ENCODE data around the gene KRTAP5-8.
"Not testable (repeated sequence)": the region's sequence is repeated elsewhere in the genome, so short reads cannot be mapped to it uniquely, and the experiment has no call there.

GRCh38 chr11:71526796-71527575 lies 10.8 kb upstream of the KRTAP5-8 start, which contains the start of gene KRTAP5-7:
- not testable (repeated sequence) for TF ChIP-seq CTCF (IDR thresholded peaks at IDR 0.05); ESRRA (CRISPR knock-in tag; IDR thresholded peaks at IDR 0.05; ENCODE audit: borderline replicate concordance); USF2 (CRISPR knock-in tag; IDR thresholded peaks at IDR 0.05); ZNF232 (CRISPR knock-in tag; IDR thresholded peaks at IDR 0.05); JUN (CRISPR knock-in tag; IDR thresholded peaks at IDR 0.05)
